Occipital lobe (tissue), 2 donors: ENCODE data around the gene KCNJ4. TPM values are rescaled to one million over a fixed set of nuclear protein-coding genes. Genes with fewer than 3 reads are reported as not detected.

Source experiments
- DNase-seq: peaks from one replicate; lab custom pipeline; 2025; lab: John Stamatoyannopoulos, UW
- total RNA-seq: library from RNA; depleted of rRNA; stranded (reverse); fragments of >200 nt; gene quantifications from one replicate; pipeline ENCODE4 v1.2.3, GENCODE V29; 2014

Gene KCNJ4
- total RNA-seq, 1 donor from 2014 or later, result 9.7 TPM

- DNase-seq, result no peak
Measured at GRCh38 chr22:38431266-38432010, 23.6 kb downstream of the KCNJ4 start.

- DNase-seq, result no peak
Measured at GRCh38 chr22:38429499-38430068, 25.4 kb downstream of the KCNJ4 start.

- DNase-seq, result no peak
Measured at GRCh38 chr22:38428714-38429113, 26.3 kb downstream of the KCNJ4 start.

- DNase-seq, result no peak
Measured at GRCh38 chr22:38427940-38428339, 27.1 kb downstream of the KCNJ4 start.

- DNase-seq, result no peak
Measured at GRCh38 chr22:38427465-38427864, 27.5 kb downstream of the KCNJ4 start.

GRCh38 chr22:38426628-38427027 lies 28.4 kb downstream of the KCNJ4 start:
- no peak for DNase-seq

- no peak for DNase-seq
Measured at GRCh38 chr22:38424525-38425080, 30.4 kb downstream of the KCNJ4 start.

GRCh38 chr22:38423512-38424503 lies 31.2 kb downstream of the KCNJ4 start:
- no peak for DNase-seq

- DNase-seq, result peak; percentile 34
Measured at GRCh38 chr22:38422611-38423511, 32.1 kb downstream of the KCNJ4 start.

GRCh38 chr22:38420734-38421133 lies 34.3 kb downstream of the KCNJ4 start:
- no peak for DNase-seq

- DNase-seq, result no peak
Measured at GRCh38 chr22:38419858-38420160, 35.2 kb downstream of the KCNJ4 start.

GRCh38 chr22:38419121-38419857 lies 35.7 kb downstream of the KCNJ4 start:
- no peak for DNase-seq

- DNase-seq, result no peak
Measured at GRCh38 chr22:38418589-38418988, 36.4 kb downstream of the KCNJ4 start.

- no peak for DNase-seq
Measured at GRCh38 chr22:38417252-38418060, 37.5 kb downstream of the KCNJ4 start.

- no peak for DNase-seq
Measured at GRCh38 chr22:38416621-38417251, 38.3 kb downstream of the KCNJ4 start.

- DNase-seq, result no peak
Measured at GRCh38 chr22:38415561-38416321, 39.3 kb downstream of the KCNJ4 start.

- no peak for DNase-seq
Measured at GRCh38 chr22:38415046-38415445, 40.0 kb downstream of the KCNJ4 start.

- DNase-seq, result no peak
Measured at GRCh38 chr22:38414009-38414395, 41.0 kb downstream of the KCNJ4 start.
